HFFc6 (cell line): ENCODE results near the gene C21orf58. TPM values are rescaled to one million over a fixed set of nuclear protein-coding genes. Genes with fewer than 3 reads are reported as not detected.
A peak's percentile ranks its signal among the peaks of the same experiment; 100 is the strongest.

ENCODE experiments used
- DNase-seq: peaks from one replicate; pipeline ENCODE4 v3.0.0-alpha.2; 2018
- H3K27ac Mint-ChIP-seq: 2 replicates; pipeline ENCODE4 v1.8.0; 2020; ENCODE audit warnings: mild to moderate bottlenecking, mixed read lengths
- H3K27me3 Mint-ChIP-seq: 2 replicates; pipeline ENCODE4 v1.8.0; 2021; ENCODE audit warnings: mild to moderate bottlenecking, moderate library complexity, mixed read lengths; ENCODE audit not compliant: insufficient read depth
- H3K36me3 Mint-ChIP-seq: 2 replicates; pipeline ENCODE4 v1.8.0; 2021; ENCODE audit warnings: low read depth, mixed read lengths
- H3K4me1 Mint-ChIP-seq: 2 replicates; pipeline ENCODE4 v1.8.0; 2020; ENCODE audit warnings: low read depth, mixed read lengths
- H3K4me3 Mint-ChIP-seq: 2 replicates; pipeline ENCODE4 v1.8.0; 2020; ENCODE audit warnings: mild to moderate bottlenecking, moderate library complexity, mixed read lengths
- H3K9me3 Mint-ChIP-seq: 2 replicates; pipeline ENCODE4 v1.8.0; 2020; ENCODE audit warnings: mild to moderate bottlenecking, mixed read lengths
- total RNA-seq, 6 experiments: library from RNA; stranded (reverse); fragmentation: NEBNext Ultra II Directional; extraction: Animal tissue kit (Norgen Biotek cat#: 25700); gene quantifications; 2 replicates in 1 of 6; 3 replicates in 5 of 6; pipeline ENCODE4 v1.2.3, GENCODE V29; 2021
- TF ChIP-seq, protein P1 (sequence below): fragments of 200-600 bp; sonication (generic); IDR thresholded peaks from 2 replicates; pipeline ENCODE4 v1.5.0; 2021; ENCODE audit warnings: antibody characterized with exemption, mild to moderate bottlenecking

Gene C21orf58
- total RNA-seq, 6 experiments from 2014 or later: 5.2 to 7.7 (median 7.1) TPM

DNA sequence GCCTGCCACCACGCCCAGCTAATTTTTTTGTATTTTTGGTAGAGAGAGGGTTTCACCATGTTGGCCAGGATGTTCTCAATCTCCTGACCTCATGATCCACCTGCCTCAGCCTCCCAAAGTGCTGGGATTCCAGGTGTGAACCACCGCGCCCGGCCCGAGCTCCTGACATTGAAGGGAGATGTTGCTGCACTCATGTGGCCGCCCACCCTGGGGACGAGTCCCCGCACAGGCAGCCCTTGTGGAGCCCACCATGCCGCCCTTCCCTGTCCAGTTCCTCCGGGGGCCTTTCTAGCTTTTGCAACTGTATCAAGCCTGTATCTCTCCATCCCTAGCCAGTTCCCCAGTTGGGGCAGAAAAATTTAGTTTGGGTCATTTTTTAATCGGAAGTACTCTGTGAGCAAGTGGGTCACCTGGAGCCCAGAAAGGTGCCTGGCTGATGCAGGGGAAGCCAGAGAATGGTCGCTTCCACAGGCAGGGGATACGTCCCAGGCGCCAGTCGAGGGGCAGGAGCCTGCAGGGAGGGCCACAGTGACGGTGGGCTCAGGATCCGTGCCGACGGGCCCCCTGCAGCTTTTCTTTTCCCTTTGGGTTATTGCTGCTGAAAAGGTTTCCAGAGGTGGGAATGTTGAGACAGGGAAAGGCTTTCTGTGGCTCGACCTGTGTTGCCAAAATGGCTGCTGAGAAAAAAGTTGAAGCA lies 20.7 kb upstream of the C21orf58 start:
- TF ChIP-seq, protein P1, sequence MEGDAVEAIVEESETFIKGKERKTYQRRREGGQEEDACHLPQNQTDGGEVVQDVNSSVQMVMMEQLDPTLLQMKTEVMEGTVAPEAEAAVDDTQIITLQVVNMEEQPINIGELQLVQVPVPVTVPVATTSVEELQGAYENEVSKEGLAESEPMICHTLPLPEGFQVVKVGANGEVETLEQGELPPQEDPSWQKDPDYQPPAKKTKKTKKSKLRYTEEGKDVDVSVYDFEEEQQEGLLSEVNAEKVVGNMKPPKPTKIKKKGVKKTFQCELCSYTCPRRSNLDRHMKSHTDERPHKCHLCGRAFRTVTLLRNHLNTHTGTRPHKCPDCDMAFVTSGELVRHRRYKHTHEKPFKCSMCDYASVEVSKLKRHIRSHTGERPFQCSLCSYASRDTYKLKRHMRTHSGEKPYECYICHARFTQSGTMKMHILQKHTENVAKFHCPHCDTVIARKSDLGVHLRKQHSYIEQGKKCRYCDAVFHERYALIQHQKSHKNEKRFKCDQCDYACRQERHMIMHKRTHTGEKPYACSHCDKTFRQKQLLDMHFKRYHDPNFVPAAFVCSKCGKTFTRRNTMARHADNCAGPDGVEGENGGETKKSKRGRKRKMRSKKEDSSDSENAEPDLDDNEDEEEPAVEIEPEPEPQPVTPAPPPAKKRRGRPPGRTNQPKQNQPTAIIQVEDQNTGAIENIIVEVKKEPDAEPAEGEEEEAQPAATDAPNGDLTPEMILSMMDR: no peak
- peaks cover 38% of the 10 kb centered on the region for H3K36me3 Mint-ChIP-seq
- H3K4me1 Mint-ChIP-seq: peaks cover 20% of the 10 kb centered on the region
- DNase-seq: no peak
- no peak overlapping the region for H3K4me3 Mint-ChIP-seq
- H3K27me3 Mint-ChIP-seq: no peaks in the 10 kb centered on the region; the same call in 1 of the 2 replicates
- no peaks in the 10 kb centered on the region for H3K9me3 Mint-ChIP-seq
- H3K27ac Mint-ChIP-seq: no peak overlapping the region

DNA sequence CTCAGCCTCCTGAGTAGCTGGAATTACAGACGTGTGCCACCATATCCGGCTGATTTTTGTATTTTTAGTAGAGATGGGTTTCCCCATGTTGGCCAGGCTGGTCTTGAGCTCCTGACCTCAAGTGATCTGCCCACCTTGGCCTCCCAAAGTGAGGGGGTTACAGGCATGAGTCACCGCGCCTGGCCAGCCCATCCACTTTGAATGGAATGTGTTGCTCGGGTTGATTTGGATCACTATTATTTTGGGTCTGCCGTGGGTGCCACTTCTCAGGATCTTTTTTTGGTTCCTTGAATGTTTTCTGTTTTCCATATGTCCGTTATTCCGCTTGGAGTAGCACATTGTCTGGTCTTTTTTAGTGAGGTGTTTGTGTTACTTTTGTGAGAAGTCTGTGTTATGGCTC lies 17.3 kb upstream of the C21orf58 start:
- peaks cover 39% of the 10 kb centered on the region for H3K36me3 Mint-ChIP-seq
- H3K4me3 Mint-ChIP-seq: no peak overlapping the region
- DNase-seq: no peak
- H3K27me3 Mint-ChIP-seq: no peaks in the 10 kb centered on the region; the same call in 1 of the 2 replicates
- H3K9me3 Mint-ChIP-seq: no peaks in the 10 kb centered on the region
- H3K4me1 Mint-ChIP-seq: peaks cover 20% of the 10 kb centered on the region
- TF ChIP-seq, protein P1: no peak
- H3K27ac Mint-ChIP-seq: peak overlapping the region; percentile 3; the same call in 1 of the 2 replicates

DNA sequence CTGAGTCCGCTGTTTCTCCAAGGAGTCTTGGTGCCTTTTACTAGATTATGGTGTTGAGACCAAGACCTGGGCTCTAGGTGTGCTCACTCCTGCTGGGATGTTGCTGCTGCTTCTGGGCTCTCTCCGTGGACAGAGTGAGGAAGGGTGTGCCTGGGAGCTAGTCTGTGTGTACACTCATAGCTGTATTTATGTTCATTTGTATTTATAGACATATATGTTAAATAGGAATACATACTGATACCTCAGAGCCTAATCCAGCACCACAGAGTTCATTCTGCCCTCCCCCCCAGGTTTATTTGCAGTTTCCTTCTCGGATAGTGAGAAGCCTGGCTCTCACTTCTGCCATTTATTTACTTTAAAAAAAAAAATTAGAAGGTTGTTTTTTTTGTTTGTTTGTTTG lies 12.9 kb upstream of the C21orf58 start:
- no peak overlapping the region for H3K27ac Mint-ChIP-seq
- no peak overlapping the region for H3K4me3 Mint-ChIP-seq
- DNase-seq: no peak
- TF ChIP-seq, protein P1: no peak
- H3K36me3 Mint-ChIP-seq: peaks cover 46% of the 10 kb centered on the region
- peaks cover 31% of the 10 kb centered on the region for H3K4me1 Mint-ChIP-seq
- no peaks in the 10 kb centered on the region; the same call in 1 of the 2 replicates for H3K27me3 Mint-ChIP-seq
- no peaks in the 10 kb centered on the region for H3K9me3 Mint-ChIP-seq

- no peak for DNase-seq
- Mint-ChIP-seq H3K27ac (no peak overlapping the region), H3K9me3 (no peaks in the 10 kb centered on the region), H3K27me3 (no peaks in the 10 kb centered on the region; the same call in 1 of the 2 replicates), H3K4me3 (no peak overlapping the region), H3K4me1 (peaks cover 30% of the 10 kb centered on the region), H3K36me3 (peaks cover 46% of the 10 kb centered on the region)
- TF ChIP-seq, protein P1: no peak
These were observed 10.9 kb upstream of the C21orf58 start for GRCh38 chr21:46334351-46335140.

DNA sequence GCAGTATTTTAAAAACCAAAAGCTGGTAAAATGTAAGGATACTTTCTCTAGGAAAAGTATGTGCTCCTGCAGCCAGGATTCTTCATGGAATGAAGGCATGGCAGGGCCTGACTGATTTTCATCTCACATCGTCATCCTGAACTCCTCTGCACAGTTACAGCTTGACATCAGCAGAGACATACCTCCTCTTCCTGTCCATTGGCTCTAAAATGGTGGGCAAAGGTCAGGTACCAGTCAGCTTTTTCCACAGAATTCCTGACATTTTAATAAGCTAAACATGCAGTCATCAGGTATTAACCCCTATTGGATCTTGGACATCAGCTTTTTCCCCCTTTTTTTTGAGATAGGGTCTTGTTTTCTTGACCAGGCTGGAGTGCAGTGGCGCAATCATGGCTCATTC lies 6.1 kb upstream of the C21orf58 start:
- no peaks in the 10 kb centered on the region for H3K27me3 Mint-ChIP-seq
- no peaks in the 10 kb centered on the region for H3K9me3 Mint-ChIP-seq
- no peak overlapping the region for H3K4me3 Mint-ChIP-seq
- DNase-seq: no peak
- no peak overlapping the region for H3K27ac Mint-ChIP-seq
- H3K4me1 Mint-ChIP-seq: peaks cover 52% of the 10 kb centered on the region
- H3K36me3 Mint-ChIP-seq: peaks cover 34% of the 10 kb centered on the region
- TF ChIP-seq, protein P1: no peak
